Measurements from ENCODE around the gene GRXCR2.

Gene GRXCR2

DNA sequence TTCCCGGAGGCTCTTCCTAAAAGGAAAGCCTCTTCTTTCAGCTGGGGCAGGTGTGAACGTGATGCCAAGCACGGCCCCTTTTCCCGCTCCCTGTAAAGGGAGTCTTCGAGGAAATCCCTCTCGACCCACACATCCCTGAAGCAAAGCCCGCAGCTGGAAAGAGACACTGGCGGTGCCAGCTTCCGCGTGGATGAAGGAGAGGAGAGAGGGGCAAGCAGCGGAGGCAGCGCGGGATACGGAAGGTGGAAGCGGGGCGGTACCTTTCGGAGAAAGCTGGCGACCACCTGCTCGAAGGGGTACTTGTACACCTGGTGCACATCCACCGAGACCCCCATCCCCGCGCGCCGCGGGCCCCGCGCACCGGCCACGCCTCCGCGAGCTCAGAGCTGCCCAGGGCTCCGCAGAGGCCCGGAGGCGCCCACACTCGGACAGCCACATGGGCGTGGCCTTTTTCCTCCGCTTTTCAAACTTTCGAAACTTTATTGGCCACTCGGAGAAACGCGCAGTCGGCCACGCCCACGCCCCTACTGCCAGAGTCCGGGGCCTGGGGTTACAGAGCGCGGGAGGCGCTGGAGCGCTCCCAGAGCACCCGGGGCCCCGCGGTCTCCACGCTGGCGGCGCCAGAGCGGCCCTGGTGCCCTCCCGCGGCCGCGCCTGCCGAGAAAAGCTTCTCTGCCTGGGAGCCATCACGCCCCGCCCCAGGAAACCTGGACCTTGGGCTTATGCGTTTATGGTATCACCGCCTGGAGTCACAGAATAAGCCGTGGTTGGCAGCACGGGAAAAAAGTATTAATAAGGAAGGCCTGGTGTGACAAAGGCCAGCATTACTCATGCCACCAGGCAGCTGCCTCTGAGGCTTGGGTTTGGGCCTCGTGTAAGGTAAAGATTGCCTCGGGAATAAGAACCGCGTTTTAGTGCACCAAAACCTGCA is 37.6 kb downstream of the GRXCR2 start, which contains the start of gene PRELID2:
PRELID2 (minus strand) TSS at position 426 of the 931 bp plus-strand sequence; CDS start at position 335, 91 bp downstream.
- DNase-seq = peak; percentile 15

GRCh38 chr5:145834554-145834916 is 38.3 kb downstream of the GRXCR2 start:
- DNase-seq = no peak

DNA sequence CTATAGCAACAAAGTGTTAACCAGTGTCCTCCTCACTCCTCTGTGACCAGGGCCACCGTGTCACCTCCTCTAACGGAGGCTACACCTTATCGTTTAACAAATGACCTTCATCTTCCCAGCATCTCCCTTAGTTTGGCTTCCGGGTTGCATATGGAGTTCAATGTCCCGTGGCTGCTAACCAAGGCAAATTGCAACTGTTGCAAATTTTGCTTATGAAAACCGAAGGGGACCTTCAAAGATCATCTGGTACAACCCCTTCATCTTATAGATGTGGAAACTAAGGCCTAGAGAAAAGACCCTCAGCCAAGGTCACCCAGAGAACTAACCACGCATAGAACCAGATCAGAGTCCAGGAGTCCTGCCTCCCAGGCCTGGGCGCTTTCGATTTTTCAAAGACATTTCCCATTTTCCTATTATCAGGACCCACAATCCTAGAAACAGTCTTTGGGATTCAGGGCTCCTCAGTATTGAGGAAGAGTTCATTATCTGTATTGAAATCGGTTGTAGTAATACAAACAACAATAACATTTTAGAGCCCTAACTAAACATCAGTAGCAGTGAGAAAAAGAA is 39.1 kb downstream of the GRXCR2 start:
- DNase-seq = no peak

DNA sequence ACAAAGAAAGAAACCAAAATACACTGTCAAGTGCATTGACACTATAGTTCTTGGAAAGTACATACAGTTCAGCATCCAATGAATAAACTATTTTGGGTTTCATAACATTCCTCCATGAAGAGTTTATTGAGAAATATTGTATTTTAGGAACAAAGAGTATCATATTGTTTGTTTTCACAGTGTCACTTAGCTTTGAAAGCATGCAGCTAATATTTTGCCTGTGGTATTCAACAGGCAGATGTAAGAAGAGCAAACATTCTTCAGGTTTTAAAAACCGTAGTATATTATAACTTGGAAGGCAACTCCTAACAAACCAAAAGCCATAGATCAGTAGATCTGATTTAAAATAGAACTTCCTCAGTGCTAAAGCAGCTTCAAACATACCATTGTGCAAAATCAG is 42.2 kb downstream of the GRXCR2 start:
- DNase-seq = no peak

DNA sequence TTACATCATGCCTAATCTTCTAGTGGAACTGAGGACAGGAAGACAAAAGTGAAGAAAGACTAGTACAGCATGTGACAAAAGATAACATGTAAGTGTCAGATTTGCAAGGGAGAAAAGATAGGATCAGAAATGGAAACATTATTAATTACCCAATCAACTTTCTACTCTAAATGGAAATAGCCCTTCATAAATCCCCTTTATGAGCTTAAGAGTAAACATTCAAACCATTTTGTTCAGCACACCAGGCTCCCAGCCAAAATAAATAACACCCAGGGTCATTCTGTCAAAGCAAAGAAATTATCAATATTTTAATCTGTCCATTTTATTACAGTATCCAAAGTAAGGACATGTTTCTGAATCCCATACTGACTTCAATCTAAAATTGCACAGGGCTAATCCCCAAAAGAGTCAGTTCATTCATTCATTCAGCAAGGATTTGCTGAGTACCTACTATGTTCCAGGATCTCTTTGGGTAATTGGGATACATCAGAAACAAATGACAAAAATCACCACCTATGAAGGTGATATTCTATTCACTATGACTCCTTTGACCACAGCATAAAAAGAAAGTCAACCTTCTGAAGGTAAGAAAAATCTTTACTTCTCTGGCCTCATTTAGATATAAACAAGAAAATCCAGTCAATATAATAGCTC is 43.0 kb downstream of the GRXCR2 start:
- no peak for DNase-seq

DNA sequence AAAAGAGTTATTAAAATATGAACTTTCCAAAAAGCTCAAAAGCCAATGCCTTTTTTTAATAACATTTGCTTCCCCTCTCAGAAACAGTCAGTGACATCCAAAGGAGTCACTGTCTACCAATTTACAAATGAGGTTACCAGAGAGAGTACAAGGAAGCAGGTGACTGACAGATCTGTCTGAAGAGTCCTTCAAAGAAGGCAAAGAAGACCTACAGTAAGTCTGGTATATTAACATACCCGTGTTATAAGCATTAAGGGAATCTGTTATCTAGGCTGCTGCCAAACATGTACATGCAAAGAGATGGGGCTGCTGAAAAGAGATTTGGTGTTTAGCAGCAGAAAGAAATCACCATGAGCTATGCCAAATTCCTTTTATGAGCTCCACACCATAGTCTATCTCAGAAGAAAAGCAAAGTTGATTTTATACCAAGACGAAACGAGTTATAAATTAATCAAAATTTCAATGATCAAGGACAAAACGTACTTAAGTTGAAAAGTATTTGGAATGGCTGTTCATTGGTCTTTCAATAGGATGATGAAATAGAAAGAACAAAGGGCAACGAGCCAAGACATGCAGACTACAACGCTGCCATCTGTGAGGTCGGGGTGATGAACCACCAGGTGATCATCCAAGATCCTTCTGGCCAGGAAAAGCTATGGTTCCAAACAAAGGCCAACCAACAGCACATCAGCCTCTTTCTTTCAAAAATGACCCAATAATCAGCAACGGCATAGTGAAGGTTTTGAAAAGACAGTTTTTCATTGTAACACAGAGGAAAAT is 45.7 kb downstream of the GRXCR2 start:
- DNase-seq = no peak

GRCh38 chr5:145825751-145826180 is 47.0 kb downstream of the GRXCR2 start:
- DNase-seq = no peak

- DNase-seq = no peak
Measured at GRCh38 chr5:145824040-145824439, 48.8 kb downstream of the GRXCR2 start.

DNA sequence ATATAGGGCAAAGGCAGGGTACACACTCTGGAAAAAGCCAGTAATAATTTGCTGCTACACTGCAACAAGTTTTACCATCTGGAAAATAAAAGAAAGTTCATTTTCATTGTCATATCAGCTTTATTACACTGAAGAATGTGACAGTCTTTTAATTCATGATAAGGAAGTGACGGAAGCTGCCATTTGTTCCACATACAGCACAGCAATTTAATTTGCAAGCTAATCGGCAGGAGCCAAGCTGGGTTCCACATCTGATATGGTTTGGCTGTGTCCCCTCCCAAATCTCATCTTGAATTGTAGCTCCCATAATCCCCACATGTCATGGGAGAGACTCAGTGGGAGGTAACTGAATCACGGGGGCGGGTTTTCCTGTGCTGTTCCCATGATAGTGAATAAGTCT is 54.2 kb downstream of the GRXCR2 start:
- no peak for DNase-seq

GRCh38 chr5:145812877-145813276 is 59.9 kb downstream of the GRXCR2 start:
- no peak for DNase-seq

GRCh38 chr5:145811834-145812625 is 60.8 kb downstream of the GRXCR2 start:
- DNase-seq = no peak

All from activated T-cell treated with anti-CD3 and anti-CD28 coated beads for 4 hours (primary cell).